Mucosa of rectum (tissue), 2 donors: ENCODE data around the gene EGFL6.

Source experiments
- H3K27ac ChIP-seq, 2 donors: one replicate each; pipeline ENCODE4 v1.7.0; 2013; ENCODE audit warnings: inconsistent platforms in 2 of 2, low read depth in 2 of 2, low read length in 2 of 2
- H3K27me3 ChIP-seq, 2 donors: one replicate each; pipeline ENCODE4 v1.7.0; 2013; ENCODE audit warnings: low read length in 2 of 2; ENCODE audit not compliant: control insufficient read depth in 2 of 2, insufficient read depth in 2 of 2
- H3K36me3 ChIP-seq, 2 donors: one replicate each; pipeline ENCODE4 v1.7.0; 2013; ENCODE audit warnings: low read length in 2 of 2; ENCODE audit not compliant: control insufficient read depth in 2 of 2, insufficient read depth in 2 of 2
- H3K4me1 ChIP-seq, 2 donors: one replicate each; pipeline ENCODE4 v1.7.0; 2013; ENCODE audit warnings: low read length in 2 of 2, mild to moderate bottlenecking in 1 of 2; ENCODE audit not compliant: control insufficient read depth in 2 of 2, insufficient read depth in 2 of 2
- H3K4me3 ChIP-seq, 2 donors: one replicate each; pipeline ENCODE4 v1.7.0; 2013; ENCODE audit warnings: low read length in 2 of 2
- H3K9ac ChIP-seq, 2 donors: one replicate each; pipeline ENCODE4 v1.7.0; 2013; ENCODE audit warnings: low read length in 2 of 2, low read depth in 1 of 2, mild to moderate bottlenecking in 1 of 2
- H3K9me3 ChIP-seq, 2 donors: one replicate each; pipeline ENCODE4 v1.7.0; 2013; ENCODE audit warnings: low read length in 2 of 2; ENCODE audit not compliant: control insufficient read depth in 2 of 2
- donor health status: healthy.
- donor health status: Normal muscosa, but diverticular disease.

Gene EGFL6, protein sequence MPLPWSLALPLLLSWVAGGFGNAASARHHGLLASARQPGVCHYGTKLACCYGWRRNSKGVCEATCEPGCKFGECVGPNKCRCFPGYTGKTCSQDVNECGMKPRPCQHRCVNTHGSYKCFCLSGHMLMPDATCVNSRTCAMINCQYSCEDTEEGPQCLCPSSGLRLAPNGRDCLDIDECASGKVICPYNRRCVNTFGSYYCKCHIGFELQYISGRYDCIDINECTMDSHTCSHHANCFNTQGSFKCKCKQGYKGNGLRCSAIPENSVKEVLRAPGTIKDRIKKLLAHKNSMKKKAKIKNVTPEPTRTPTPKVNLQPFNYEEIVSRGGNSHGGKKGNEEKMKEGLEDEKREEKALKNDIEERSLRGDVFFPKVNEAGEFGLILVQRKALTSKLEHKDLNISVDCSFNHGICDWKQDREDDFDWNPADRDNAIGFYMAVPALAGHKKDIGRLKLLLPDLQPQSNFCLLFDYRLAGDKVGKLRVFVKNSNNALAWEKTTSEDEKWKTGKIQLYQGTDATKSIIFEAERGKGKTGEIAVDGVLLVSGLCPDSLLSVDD

DNA sequence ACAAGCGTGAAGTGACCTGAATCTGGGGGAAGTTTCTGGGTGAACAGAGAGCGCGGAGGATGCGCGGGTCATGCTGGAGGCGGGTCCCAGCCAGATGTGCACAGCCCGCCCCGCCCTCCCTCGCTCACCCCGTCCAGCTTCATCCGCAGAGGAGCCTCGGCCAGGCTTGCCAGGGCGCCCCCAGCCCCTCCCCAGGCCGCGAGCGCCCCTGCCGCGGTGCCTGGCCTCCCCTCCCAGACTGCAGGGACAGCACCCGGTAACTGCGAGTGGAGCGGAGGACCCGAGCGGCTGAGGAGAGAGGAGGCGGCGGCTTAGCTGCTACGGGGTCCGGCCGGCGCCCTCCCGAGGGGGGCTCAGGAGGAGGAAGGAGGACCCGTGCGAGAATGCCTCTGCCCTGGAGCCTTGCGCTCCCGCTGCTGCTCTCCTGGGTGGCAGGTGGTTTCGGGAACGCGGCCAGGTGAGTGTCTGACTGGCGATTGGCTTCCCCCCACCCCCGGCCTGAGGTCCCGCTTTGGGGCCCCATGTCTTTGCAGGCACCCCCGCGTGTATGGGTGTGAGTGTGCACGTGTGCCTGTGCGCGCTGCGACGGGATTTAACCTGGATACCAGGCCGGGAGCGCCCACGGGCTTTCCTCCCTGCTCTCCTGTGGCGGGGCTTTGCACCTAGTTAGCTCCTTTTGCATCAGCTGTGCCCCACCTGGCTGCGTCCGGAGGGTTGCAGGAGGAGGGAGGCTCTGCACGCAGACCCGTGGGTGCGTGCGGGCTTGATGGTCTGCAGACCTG lies at the start of gene EGFL6:
EGFL6 (plus strand) TSS at position 123 of the 782 bp plus-strand sequence; CDS start at position 384, 261 bp downstream.
- H3K27me3 ChIP-seq = peaks cover 35 to 46% of the 10 kb centered on the region in 2 donors
- no peaks in the 10 kb centered on the region for H3K36me3 ChIP-seq
- no peaks in the 10 kb centered on the region for H3K4me1 ChIP-seq
- no peak within 1 kb of the TSS for H3K27ac ChIP-seq
- H3K9me3 ChIP-seq = no peaks in the 10 kb centered on the region
- no peak within 1 kb of the TSS for H3K4me3 ChIP-seq
- no peak within 1 kb of the TSS for H3K9ac ChIP-seq

DNA sequence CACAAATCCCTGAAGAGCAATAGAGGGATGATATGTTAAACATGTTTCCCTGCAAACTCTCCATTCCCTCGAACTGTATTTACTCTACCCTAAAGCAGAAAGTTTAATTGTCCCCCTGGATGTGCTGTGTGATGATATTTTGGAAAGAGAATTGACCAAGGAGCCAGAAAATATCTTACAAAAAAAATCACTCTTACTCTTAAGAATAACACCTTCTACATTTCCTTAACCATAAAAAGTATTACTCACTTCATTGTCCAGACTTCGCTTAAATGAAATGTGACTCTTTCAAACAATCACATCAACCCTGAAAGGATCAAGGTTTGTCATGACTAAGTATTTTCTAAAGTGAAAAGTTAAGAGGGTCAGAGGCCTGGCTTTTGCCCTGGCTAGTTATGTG lies 49.0 kb upstream of the EGFL6 start:
- Histone ChIP-seq H3K36me3 (no peaks in the 10 kb centered on the region), H3K9me3 (no peaks in the 10 kb centered on the region), H3K27me3 (peaks cover 9 to 33% of the 10 kb centered on the region in 2 donors), H3K27ac (no peak overlapping the region), H3K9ac (no peak overlapping the region), H3K4me1 (no peaks in the 10 kb centered on the region), H3K4me3 (no peak overlapping the region)

DNA sequence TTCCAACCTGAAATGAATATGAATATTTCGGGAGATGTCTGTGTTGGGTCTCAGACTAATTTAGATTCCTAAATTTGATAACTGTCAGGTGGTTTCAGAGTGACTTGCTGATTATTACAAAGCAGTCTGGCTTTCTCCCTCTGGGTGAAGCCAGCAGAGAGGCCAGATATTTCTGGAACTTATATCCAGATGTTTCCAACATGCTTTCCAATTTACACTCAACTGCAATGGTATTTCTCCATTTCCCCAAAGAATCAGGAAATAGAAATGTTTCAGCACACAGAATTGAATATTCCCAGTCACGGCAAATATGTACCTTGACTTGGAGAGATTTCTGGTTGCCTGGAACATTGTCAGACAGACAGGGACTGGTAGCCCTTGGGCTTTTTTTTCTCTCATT lies 48.5 kb upstream of the EGFL6 start:
- H3K4me1 ChIP-seq = no peaks in the 10 kb centered on the region
- H3K36me3 ChIP-seq = no peaks in the 10 kb centered on the region
- H3K27me3 ChIP-seq = peaks cover 9 to 29% of the 10 kb centered on the region in 2 donors
- H3K9ac ChIP-seq = no peak overlapping the region
- no peak overlapping the region for H3K27ac ChIP-seq
- no peaks in the 10 kb centered on the region for H3K9me3 ChIP-seq
- H3K4me3 ChIP-seq = no peak overlapping the region

DNA sequence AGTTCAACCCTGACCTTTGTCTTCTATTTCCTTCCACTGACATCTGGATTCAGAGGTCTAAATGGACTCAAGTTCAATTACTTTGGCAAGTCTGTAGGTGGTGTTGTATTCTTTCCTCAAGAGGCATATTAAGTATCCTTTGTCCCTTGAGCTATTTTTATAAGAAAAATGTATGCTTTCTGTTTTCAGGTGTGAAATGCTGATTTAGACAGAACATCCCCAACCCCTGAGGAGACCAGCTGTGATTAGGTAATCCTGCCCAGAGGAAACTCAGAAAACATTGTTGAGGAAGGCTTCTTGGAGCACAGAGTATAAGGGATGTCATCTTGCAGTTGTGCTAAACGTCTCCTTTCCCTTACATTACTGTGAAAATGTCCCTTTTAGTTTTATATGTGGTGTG lies 46.6 kb upstream of the EGFL6 start:
- Histone ChIP-seq H3K4me1 (no peaks in the 10 kb centered on the region), H3K27me3 (peaks cover 9 to 27% of the 10 kb centered on the region in 2 donors), H3K4me3 (no peak overlapping the region)

DNA sequence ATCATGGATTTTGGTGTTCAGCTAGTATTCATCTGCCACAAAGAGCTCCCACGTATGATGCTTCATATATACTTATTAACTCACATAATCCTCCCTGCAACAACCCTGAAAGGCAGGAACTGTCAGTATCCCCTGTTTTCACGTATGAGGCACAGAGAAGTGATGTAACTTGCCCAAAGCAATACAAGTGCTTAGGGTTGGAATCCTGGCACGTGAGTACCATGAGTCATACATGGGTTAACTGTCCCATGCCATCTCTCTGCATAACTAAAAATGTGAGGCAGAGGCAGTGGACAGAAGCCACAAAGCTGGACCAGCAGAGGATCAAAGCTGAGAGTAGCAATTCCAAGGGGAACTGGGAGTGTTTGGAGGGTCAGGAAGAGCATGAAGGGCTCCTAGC lies 35.7 kb upstream of the EGFL6 start:
- Histone ChIP-seq H3K4me3 (no peak overlapping the region), H3K27ac (no peak overlapping the region), H3K9ac (no peak overlapping the region), H3K36me3 (no peaks in the 10 kb centered on the region), H3K9me3 (no peaks in the 10 kb centered on the region), H3K27me3 (peaks cover 5 to 13% of the 10 kb centered on the region in 2 donors), H3K4me1 (no peaks in the 10 kb centered on the region)

More for the DNA sequence above, 46.6 kb upstream of the EGFL6 start:
- H3K27ac ChIP-seq = no peak overlapping the region
- H3K9ac ChIP-seq = no peak overlapping the region
- no peaks in the 10 kb centered on the region for H3K36me3 ChIP-seq
- no peaks in the 10 kb centered on the region for H3K9me3 ChIP-seq

DNA sequence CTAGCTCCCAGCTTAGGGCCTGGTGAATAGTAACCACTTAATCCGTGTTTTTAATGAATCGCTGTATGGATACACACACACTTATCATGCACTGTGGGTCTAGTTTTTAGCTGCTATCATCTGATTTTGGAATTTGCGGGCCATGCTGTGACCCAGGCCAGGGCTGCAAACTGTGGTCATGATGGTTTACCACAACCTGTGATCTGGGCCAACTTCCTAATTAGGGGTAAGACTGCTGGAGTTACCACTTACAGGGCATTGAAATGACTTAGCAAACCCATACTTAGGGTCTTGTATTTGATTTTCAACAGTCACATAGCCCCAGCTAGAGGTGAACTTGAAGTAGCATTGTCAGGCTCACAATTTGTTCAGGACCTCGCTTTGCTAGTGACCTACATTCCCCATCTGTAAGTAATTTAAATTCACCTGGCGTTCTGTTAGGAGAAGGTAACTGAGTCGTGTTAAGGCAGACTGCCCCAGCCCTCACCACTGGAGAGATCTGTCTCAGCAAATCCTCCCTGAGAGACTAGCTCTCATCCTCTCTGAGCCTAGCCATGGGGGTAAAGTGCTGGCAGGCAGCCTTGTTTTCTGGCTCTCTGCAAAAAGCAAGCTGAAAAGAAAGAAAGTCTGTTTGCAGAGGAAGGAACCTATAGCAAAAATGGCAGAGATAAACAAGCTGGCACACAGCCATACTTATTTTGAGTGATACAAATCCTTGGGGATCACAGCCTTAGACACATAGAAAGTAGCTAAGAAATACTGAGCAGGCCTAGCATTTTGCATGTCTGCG lies 33.8 kb upstream of the EGFL6 start:
- no peak overlapping the region for H3K27ac ChIP-seq
- H3K36me3 ChIP-seq = no peaks in the 10 kb centered on the region
- H3K9ac ChIP-seq = no peak overlapping the region
- no peaks in the 10 kb centered on the region for H3K4me1 ChIP-seq
- H3K9me3 ChIP-seq = no peaks in the 10 kb centered on the region
- H3K4me3 ChIP-seq = no peak overlapping the region
- peaks cover 3 to 17% of the 10 kb centered on the region in 2 donors for H3K27me3 ChIP-seq

DNA sequence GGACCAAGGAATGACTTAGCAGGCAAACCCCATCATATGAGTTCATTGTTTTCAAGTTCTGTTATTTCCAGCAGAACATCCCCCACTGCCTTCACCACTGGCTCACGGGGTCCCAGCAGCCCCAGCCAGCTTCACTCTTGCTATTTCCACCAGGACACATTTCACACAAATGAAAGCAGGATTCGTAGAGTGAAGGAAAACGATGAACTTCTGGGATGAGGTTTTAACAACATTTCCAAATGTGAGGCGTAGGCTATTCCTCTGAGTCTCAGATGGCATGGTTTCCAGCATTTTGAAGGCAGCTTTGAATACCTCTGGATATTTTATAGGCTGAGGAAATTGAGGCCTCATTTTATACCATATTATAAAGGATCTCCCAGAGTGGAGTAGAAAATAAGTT lies 32.9 kb upstream of the EGFL6 start:
- H3K36me3 ChIP-seq = no peaks in the 10 kb centered on the region
- H3K9ac ChIP-seq = no peak overlapping the region
- H3K4me3 ChIP-seq = no peak overlapping the region
- no peak overlapping the region for H3K27ac ChIP-seq
- H3K27me3 ChIP-seq = peaks cover 4 to 14% of the 10 kb centered on the region in 2 donors
- no peaks in the 10 kb centered on the region for H3K4me1 ChIP-seq
- no peaks in the 10 kb centered on the region for H3K9me3 ChIP-seq

DNA sequence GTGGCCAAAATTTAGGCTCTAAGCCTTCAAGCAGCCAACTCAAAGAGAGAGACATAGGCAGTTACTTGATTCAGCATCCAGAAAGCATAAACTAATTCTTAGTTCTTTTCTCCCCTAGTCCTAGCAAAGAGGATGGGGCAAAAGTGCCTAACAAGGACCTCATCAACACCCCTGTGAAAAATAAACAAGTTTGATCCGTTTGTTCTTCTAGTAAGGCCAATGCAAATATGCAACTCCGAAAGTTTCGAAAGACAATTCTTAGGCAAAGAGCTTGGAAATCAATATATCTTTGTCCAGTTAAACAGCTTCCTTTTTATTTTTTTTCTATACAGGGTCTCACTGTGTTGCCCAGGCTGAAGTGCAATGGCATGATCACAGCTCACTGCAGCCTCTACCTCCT lies 31.0 kb upstream of the EGFL6 start:
- Histone ChIP-seq H3K27ac (no peak overlapping the region), H3K27me3 (peaks cover 4 to 7% of the 10 kb centered on the region in 2 donors), H3K36me3 (no peaks in the 10 kb centered on the region), H3K4me3 (no peak overlapping the region), H3K9ac (no peak overlapping the region), H3K9me3 (no peaks in the 10 kb centered on the region), H3K4me1 (no peaks in the 10 kb centered on the region)

DNA sequence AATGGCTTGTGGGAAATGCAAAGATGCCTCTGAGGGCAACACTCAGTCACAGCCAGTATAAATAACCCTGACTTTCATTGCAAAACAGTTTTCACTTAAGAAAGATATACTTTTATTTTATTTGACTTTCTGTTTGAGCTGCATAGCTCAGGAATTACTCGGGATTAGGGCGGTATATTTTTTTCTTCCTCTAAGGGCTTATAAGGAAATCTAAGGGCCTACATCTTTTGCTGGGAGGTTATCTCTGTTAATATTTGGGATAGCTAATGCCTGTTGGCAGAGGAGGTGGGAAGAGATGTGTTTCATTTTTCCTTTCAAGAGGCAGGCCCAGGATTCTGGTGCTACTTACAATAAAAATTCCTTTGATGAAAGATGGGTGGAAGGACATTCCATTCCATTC lies 28.8 kb upstream of the EGFL6 start:
- no peak overlapping the region for H3K27ac ChIP-seq
- no peak overlapping the region for H3K4me3 ChIP-seq
- no peaks in the 10 kb centered on the region for H3K9me3 ChIP-seq
- H3K4me1 ChIP-seq = no peaks in the 10 kb centered on the region
- H3K36me3 ChIP-seq = no peaks in the 10 kb centered on the region
- H3K9ac ChIP-seq = no peak overlapping the region
- H3K27me3 ChIP-seq = peaks cover 4 to 7% of the 10 kb centered on the region in 2 donors
